ENCODE measurements around the gene JAZF1.

DNA sequence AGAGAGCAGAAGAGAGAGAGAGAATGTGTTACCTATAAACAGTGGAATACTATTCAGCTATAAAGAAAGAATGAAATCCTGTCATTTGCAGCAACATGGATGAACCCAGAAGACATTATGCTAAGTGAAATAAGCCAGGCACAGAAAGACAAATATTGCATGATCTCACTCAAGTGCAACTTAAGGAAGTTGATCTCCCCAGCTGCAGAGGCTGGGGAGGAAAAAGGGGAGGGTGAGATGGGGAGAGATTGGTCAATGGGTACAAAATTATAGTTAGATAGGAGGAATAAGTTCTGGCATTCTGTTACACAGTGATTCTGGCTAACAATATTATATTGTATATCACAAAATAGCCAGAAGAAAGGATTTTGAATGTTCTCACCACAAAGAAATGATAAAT, 11.2 kb upstream of the JAZF1 start:
- TF ChIP-seq, protein P1, sequence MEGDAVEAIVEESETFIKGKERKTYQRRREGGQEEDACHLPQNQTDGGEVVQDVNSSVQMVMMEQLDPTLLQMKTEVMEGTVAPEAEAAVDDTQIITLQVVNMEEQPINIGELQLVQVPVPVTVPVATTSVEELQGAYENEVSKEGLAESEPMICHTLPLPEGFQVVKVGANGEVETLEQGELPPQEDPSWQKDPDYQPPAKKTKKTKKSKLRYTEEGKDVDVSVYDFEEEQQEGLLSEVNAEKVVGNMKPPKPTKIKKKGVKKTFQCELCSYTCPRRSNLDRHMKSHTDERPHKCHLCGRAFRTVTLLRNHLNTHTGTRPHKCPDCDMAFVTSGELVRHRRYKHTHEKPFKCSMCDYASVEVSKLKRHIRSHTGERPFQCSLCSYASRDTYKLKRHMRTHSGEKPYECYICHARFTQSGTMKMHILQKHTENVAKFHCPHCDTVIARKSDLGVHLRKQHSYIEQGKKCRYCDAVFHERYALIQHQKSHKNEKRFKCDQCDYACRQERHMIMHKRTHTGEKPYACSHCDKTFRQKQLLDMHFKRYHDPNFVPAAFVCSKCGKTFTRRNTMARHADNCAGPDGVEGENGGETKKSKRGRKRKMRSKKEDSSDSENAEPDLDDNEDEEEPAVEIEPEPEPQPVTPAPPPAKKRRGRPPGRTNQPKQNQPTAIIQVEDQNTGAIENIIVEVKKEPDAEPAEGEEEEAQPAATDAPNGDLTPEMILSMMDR (IDR thresholded peaks at IDR 0.05) = no peak
- TF ChIP-seq POLR2A (IDR thresholded peaks at IDR 0.05) (no peak), EP300 (IDR thresholded peaks at IDR 0.05) (no peak)
